RWPE1 (cell line): Measurements from ENCODE around the gene MAP4.
A peak's percentile ranks its signal among the peaks of the same experiment; 100 is the strongest.

ENCODE experiments used
- CTCF ChIA-PET: fragments of 350-600 bp; sonication (Branson Sonifier 250); formaldehyde crosslinking; extraction: SDS; loops from one replicate; lab custom pipeline; 2021; lab: Yijun Ruan, JAX
- POLR2A ChIA-PET: fragments of 400-600 bp; formaldehyde crosslinking; extraction: SDS; loops from one replicate; lab custom pipeline; 2020; ENCODE audit warnings: antibody characterized with exemption; ENCODE audit not compliant: low non-redundant PET; lab: Yijun Ruan, JAX
- DNase-seq: peaks from one replicate; pipeline ENCODE4 v3.0.0; 2012; ENCODE audit warnings: low spot score
- H3K27ac ChIP-seq: fragments of 450-650 bp; 2 replicates; pipeline ENCODE4 v1.5.1; 2017
- TF ChIP-seq, protein P1 (sequence below): fragments of 450-650 bp; conservative IDR thresholded peaks from 2 replicates; pipeline ENCODE4 v1.5.1; 2017; ENCODE audit warnings: low read depth, mild to moderate bottlenecking

The MAP4 gene

DNA sequence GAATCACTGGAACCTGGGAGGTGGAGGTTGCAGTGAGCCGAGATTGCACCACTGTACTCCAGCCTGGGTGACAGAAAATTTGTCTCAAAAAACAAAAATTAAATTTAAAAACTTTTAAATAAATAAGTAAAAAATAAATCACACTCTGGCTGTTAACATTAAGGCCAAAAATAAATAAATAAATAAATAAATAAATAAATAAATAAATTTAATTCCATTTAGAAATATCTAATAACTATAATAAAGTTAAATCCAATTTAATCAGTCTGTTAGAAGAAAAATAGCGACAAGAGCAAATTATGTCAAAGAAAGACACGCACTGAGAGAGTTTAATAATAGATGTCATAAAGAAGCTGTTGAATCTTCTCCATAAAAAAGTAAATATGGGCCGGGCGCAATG lies 13.4 kb downstream of the MAP4 start:
- no peak overlapping the region for H3K27ac ChIP-seq
- ChIA-PET POLR2A (no interaction called here), CTCF (no interaction called here)
- DNase-seq = no peak
- TF ChIP-seq, protein P1, sequence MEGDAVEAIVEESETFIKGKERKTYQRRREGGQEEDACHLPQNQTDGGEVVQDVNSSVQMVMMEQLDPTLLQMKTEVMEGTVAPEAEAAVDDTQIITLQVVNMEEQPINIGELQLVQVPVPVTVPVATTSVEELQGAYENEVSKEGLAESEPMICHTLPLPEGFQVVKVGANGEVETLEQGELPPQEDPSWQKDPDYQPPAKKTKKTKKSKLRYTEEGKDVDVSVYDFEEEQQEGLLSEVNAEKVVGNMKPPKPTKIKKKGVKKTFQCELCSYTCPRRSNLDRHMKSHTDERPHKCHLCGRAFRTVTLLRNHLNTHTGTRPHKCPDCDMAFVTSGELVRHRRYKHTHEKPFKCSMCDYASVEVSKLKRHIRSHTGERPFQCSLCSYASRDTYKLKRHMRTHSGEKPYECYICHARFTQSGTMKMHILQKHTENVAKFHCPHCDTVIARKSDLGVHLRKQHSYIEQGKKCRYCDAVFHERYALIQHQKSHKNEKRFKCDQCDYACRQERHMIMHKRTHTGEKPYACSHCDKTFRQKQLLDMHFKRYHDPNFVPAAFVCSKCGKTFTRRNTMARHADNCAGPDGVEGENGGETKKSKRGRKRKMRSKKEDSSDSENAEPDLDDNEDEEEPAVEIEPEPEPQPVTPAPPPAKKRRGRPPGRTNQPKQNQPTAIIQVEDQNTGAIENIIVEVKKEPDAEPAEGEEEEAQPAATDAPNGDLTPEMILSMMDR = no peak

DNA sequence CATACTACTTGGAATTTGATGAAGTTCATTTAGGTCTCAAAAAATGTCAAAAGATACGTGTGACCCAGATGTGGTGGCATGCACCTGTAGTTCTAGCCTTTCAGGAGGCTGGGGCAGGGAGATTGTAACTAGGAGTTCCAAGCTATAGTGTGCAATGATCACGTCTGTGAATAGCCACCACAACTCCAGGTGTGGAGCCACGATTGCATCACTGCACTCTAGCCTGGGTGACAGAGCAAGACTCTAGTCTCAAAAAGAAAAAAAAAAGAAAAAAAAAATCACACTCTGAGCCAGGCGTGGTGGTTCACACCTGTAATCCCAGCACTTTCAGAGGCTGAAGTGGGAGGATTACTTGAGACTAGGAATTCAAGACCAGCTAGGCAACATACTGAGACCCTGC lies 14.2 kb downstream of the MAP4 start:
- TF ChIP-seq, protein P1 = no peak
- H3K27ac ChIP-seq = no peak overlapping the region
- ChIA-PET CTCF (interaction anchor here (0.7 kb wide), 1 partner anchor 476 kb away, joined by 3 read pairs; no protein-coding TSS in a partner anchor), POLR2A (no interaction called here)
- DNase-seq = no peak

DNA sequence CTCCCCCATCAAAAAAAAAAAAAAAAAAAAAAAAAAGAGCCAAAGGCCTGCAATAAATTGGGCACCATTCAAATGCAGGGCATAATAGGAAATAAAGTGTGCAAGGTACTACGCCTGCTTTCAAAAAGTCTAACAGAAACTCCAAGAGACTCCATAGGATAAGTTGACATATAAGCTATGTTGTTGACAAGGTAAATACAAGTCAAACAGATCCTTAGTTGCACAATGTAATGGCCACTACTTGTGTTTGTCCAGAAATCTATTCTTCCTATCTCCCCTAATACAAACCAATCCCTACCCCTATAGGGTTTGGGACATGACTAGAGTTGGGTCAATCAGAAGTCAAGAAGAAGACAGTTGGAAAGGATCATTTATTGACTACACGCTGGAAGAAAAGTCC lies 16.0 kb downstream of the MAP4 start:
- no peak for DNase-seq
- CTCF ChIA-PET = no interaction called here
- no peak overlapping the region for H3K27ac ChIP-seq
- POLR2A ChIA-PET = no interaction called here
- TF ChIP-seq, protein P1 = no peak

DNA sequence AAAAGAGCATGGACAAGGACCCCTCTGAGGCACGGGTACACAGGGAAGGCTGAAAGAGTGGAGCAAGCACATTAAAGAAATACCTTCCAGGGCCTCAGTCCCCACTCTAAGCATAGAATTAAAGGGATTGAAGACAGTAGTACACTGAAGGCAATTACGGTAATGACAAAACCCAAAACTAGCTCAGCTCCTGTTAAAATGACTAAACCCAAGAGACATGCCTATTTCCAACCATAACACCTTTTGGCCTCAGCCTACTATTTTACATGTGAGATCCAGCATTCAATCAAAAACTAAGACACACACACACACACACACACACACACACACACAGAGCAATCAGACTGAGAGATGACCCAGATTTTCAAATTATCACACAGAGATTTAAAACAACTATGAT lies 19.8 kb downstream of the MAP4 start:
- POLR2A ChIA-PET = interaction anchor here (0.6 kb wide), 1 partner anchor 141 kb away, joined by 4 read pairs; no protein-coding TSS in a partner anchor
- no peak overlapping the region for H3K27ac ChIP-seq
- CTCF ChIA-PET = no interaction called here
- TF ChIP-seq, protein P1 = no peak
- no peak for DNase-seq

DNA sequence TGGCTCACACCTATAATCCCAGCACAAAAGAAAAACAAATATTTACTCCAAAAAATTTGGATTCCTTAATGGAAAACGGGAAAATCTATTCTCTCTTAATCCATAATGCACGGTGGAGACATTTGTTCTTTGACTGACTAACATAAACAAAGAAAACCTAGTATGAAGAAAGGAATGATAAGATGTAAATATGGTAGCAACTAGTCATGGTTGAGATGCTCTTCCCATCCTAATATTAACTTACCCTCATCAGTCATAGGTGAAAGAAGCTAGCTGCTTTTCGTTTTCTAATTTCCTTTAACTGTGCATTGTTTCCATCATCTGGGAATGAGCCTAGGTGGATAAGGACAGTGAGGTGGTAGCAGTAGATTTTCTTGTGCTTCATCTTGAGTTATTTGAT lies 22.0 kb downstream of the MAP4 start:
- TF ChIP-seq, protein P1 = no peak
- DNase-seq = no peak
- no peak overlapping the region for H3K27ac ChIP-seq
- CTCF ChIA-PET = interaction anchor here (0.6 kb wide), 1 partner anchor 50 kb away, joined by 4 read pairs; no protein-coding TSS in a partner anchor
- POLR2A ChIA-PET = no interaction called here

DNA sequence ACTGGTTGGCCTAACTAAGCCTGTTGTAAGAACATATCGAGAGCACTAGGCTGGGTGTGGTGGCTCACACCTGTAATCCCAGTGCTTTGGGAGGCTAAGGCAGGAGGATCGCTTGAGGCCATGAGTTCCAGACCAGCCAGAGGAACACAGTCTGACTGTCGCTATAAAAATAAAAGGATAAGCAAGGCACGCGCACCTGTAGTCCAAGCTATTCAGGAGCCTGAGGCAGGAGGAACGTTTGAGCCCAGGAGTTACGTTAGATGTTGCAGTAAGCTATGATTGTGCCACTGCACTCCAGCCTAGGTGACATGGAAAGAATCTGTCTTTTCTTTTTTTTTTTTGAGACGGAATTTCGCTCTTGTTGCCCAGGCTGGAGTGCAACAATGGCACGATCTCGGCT lies 24.9 kb downstream of the MAP4 start:
- H3K27ac ChIP-seq = peak overlapping the region; percentile 25; the same call in 1 of the 2 replicates
- DNase-seq = no peak
- ChIA-PET CTCF (no interaction called here), POLR2A (no interaction called here)
- TF ChIP-seq, protein P1 = no peak
